Measurements from ENCODE around the gene ATXN1. TPM values are rescaled to one million over a fixed set of nuclear protein-coding genes. Genes with fewer than 3 reads are reported as not detected.

The ATXN1 gene
- total and polyA plus RNA-seq, 2 of the 13 experiments (the other 11 are each of a cell fraction or from before 2014, with no cell fraction given): 20.7 to 39.5 TPM

DNA sequence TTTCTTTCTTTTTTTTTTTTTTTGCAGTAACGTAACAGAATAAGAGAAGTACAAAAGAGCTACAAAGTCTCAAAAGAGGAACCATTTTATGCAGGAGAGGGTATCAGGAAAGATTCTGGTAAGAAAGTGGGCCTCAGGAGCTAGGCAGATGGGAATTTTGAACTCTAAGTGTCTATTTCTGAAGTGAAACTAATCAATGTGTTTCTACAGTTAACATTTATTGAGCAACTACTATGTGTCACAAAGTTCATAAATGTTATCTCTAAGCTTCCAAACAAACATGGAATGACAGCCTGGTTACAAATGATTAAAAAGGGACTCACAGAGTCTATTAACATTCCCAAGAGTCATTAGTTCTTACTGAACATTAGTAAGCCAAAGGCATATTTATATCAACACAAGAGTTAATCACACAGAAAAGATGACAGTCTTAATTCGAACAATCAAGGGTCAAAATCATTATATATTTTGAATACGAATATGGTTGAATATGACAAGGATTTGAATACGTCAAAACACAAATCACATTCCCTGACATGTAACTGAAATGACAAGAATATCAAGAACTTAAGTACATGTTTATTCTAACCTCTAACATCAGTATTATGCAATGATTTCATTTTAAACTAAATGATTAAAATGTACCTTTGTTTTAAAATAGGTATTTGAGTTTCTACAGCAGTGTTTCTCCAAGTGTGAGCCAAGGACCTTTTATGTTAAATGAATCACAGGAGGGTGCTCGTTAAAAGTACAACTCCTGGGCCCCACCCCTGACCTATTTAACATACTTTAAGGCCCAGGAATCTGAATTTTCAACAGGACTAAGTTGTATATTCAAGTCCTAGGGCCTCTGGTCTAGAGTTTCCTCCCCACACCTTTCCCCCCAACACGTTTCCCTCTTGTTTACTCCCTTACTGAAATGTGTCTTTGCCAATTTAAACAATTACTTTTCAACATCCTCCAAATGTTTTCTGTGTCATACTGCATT, 89.7 kb downstream of the ATXN1 start (continued):
- TF ChIP-seq CHD4 (IDR thresholded peaks at IDR 0.05; ENCODE audit: borderline replicate concordance, low read length) (peak; percentile 44; the same call in 1 of the 2 replicates), PRMT3 (CRISPR knock-in tag; IDR thresholded peaks at IDR 0.05; ENCODE audit: borderline replicate concordance, low read depth) (no peak), ZNF709 (CRISPR knock-in tag; IDR thresholded peaks at IDR 0.05) (no peak), FOXA3 (CRISPR knock-in tag; IDR thresholded peaks at IDR 0.05) (0 out of 2 replicates have a peak, but pooled peaks have one; percentile 10), PPARG (CRISPR knock-in tag; conservative IDR thresholded peaks at IDR 0.05) (peak; percentile 83), EP300 (IDR thresholded peaks at IDR 0.05; ENCODE audit: low read depth in 2 of 2, low read length in 2 of 2) (peak in 1 of 2 experiments; percentile 54; a peak in 1 of 4 replicates), EP300 (CRISPR knock-in tag; IDR thresholded peaks at IDR 0.05; ENCODE audit: borderline replicate concordance) (no peak), NCOR1 (IDR thresholded peaks at IDR 0.05; ENCODE audit: borderline replicate concordance, low read length) (peak; percentile 19; the same call in 1 of the 2 replicates), CEBPG (CRISPR knock-in tag; IDR thresholded peaks at IDR 0.05) (peak; percentile 49), ZKSCAN1 (IDR thresholded peaks at IDR 0.05; ENCODE audit: low read length) (no peak), PAWR (CRISPR knock-in tag; IDR thresholded peaks at IDR 0.05; ENCODE audit: borderline replicate concordance) (no peak), ZNF720 (CRISPR knock-in tag; IDR thresholded peaks at IDR 0.05) (no peak), GATAD2A (CRISPR knock-in tag; IDR thresholded peaks at IDR 0.05) (peak; percentile 67), ZNF354B (CRISPR knock-in tag; IDR thresholded peaks at IDR 0.05) (no peak), ZMYM3 (CRISPR knock-in tag; IDR thresholded peaks at IDR 0.05) (peak; percentile 21; the same call in 1 of the 2 replicates), CEBPB (IDR thresholded peaks at IDR 0.05; ENCODE audit: borderline replicate concordance, low read depth, low read length) (peak; percentile 50; the same call in 1 of the 2 replicates), ZBTB21 (CRISPR knock-in tag; IDR thresholded peaks at IDR 0.05) (no peak), BORCS8-MEF2B (CRISPR knock-in tag; IDR thresholded peaks at IDR 0.05) (no peak), RCOR2 (CRISPR knock-in tag; IDR thresholded peaks at IDR 0.05) (0 out of 2 replicates have a peak, but pooled peaks have one; percentile 47)
- TF ChIP-seq, protein P1, sequence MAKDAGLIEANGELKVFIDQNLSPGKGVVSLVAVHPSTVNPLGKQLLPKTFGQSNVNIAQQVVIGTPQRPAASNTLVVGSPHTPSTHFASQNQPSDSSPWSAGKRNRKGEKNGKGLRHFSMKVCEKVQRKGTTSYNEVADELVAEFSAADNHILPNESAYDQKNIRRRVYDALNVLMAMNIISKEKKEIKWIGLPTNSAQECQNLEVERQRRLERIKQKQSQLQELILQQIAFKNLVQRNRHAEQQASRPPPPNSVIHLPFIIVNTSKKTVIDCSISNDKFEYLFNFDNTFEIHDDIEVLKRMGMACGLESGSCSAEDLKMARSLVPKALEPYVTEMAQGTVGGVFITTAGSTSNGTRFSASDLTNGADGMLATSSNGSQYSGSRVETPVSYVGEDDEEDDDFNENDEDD (CRISPR knock-in tag; IDR thresholded peaks at IDR 0.05; ENCODE audit: borderline replicate concordance): no peak
- TF ChIP-seq, protein P2, sequence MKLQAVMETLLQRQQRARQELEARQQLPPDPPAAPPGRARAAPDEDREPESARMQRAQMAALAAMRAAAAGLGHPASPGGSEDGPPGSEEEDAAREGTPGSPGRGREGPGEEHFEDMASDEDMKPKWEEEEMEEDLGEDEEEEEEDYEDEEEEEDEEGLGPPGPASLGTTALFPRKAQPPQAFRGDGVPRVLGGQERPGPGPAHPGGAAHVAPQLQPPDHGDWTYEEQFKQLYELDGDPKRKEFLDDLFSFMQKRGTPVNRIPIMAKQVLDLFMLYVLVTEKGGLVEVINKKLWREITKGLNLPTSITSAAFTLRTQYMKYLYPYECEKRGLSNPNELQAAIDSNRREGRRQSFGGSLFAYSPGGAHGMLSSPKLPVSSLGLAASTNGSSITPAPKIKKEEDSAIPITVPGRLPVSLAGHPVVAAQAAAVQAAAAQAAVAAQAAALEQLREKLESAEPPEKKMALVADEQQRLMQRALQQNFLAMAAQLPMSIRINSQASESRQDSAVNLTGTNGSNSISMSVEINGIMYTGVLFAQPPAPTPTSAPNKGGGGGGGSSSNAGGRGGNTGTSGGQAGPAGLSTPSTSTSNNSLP (IDR thresholded peaks at IDR 0.05; ENCODE audit: low read depth, low read length): peak; percentile 55; the same call in 1 of the 2 replicates
- TF ChIP-seq, protein P3, sequence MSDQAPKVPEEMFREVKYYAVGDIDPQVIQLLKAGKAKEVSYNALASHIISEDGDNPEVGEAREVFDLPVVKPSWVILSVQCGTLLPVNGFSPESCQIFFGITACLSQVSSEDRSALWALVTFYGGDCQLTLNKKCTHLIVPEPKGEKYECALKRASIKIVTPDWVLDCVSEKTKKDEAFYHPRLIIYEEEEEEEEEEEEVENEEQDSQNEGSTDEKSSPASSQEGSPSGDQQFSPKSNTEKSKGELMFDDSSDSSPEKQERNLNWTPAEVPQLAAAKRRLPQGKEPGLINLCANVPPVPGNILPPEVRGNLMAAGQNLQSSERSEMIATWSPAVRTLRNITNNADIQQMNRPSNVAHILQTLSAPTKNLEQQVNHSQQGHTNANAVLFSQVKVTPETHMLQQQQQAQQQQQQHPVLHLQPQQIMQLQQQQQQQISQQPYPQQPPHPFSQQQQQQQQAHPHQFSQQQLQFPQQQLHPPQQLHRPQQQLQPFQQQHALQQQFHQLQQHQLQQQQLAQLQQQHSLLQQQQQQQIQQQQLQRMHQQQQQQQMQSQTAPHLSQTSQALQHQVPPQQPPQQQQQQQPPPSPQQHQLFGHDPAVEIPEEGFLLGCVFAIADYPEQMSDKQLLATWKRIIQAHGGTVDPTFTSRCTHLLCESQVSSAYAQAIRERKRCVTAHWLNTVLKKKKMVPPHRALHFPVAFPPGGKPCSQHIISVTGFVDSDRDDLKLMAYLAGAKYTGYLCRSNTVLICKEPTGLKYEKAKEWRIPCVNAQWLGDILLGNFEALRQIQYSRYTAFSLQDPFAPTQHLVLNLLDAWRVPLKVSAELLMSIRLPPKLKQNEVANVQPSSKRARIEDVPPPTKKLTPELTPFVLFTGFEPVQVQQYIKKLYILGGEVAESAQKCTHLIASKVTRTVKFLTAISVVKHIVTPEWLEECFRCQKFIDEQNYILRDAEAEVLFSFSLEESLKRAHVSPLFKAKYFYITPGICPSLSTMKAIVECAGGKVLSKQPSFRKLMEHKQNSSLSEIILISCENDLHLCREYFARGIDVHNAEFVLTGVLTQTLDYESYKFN (CRISPR knock-in tag; conservative IDR thresholded peaks at IDR 0.05): peak; percentile 34; the same call in 1 of the 2 replicates
- TF ChIP-seq, protein P4, sequence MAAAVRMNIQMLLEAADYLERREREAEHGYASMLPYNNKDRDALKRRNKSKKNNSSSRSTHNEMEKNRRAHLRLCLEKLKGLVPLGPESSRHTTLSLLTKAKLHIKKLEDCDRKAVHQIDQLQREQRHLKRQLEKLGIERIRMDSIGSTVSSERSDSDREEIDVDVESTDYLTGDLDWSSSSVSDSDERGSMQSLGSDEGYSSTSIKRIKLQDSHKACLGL (CRISPR knock-in tag; IDR thresholded peaks at IDR 0.05): no peak
